ENCODE results near the gene CTCF. TPM values are rescaled to one million over a fixed set of nuclear protein-coding genes. Genes with fewer than 3 reads are reported as not detected.

CTCF gene
- total and polyA plus RNA-seq, 2 experiments from 2014 or later: 64.5 to 72.3 TPM

DNA sequence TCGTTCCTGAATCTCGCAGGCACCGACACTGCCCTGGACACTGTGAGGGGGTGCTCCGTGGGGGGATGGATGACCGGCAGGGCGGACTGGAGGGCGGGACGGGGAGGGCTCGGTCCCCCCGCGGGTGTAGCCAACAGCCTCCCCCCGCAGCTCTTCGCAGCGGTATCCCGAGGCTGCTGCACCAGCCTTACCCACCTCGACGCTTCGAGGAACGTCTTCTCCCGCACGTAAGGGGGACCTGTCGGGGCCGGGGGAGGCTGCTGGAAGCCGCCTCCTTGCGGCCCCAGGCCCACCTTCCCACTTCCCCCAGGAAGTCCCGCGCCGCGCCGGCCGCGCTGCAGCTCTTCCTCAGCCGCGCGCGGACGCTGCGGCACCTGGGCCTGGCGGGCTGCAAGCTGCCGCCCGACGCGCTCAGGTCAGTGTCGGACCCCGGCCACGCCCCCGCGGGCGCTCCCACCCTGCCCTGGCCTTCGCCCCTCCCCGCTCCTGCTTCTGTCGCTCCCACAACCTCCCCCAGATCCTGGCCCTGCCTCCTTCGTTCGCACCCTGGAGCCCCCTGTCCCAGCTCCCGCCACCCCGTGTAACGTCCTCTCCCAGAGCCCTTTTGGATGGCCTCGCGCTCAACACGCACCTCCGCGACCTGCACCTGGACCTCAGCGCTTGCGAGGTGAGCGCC, 85.9 kb downstream of the CTCF start:
- H3K36me3 Mint-ChIP-seq (ENCODE audit: low read depth): peaks cover 4% of the 10 kb centered on the region; the same call in 1 of the 3 replicates
- no peaks in the 10 kb centered on the region for H3K36me3 ChIP-seq (ENCODE audit: insufficient read depth)
- no peak overlapping the region for H3K27ac Mint-ChIP-seq
- H3K79me2 ChIP-seq (replicated peaks; ENCODE audit: insufficient read depth): no peaks in the 10 kb centered on the region
- H3K4me1 ChIP-seq (ENCODE audit: insufficient read depth): no peaks in the 10 kb centered on the region; the same call in 1 of the 2 replicates
- no peaks in the 10 kb centered on the region; the same call in 1 of the 2 replicates for H4K20me1 ChIP-seq (replicated peaks; ENCODE audit: insufficient read depth)
- peak; percentile 75 for DNase-seq (ENCODE audit: low spot score)
- peak overlapping the region; percentile 78 for H3K4me2 ChIP-seq
- peaks cover 74% of the 10 kb centered on the region for H3K27me3 Mint-ChIP-seq (ENCODE audit: insufficient read depth, low read depth, poor library complexity)
- H3K4me1 Mint-ChIP-seq: peaks cover 11% of the 10 kb centered on the region
- H3K27ac ChIP-seq (ENCODE audit: low read depth): no peak overlapping the region
- no peaks in the 10 kb centered on the region for H3K9me3 Mint-ChIP-seq
- H3F3A ChIP-seq (replicated peaks; ENCODE audit: low read depth): peaks cover 7% of the 10 kb centered on the region; the same call in 1 of the 2 replicates
- H3K27me3 ChIP-seq (ENCODE audit: insufficient read depth): peaks cover 75% of the 10 kb centered on the region
- ATAC-seq: peak; percentile 13
- H3K4me3 Mint-ChIP-seq: peak overlapping the region; percentile 55; the same call in 2 of the 3 replicates
- H3K9me2 ChIP-seq (ENCODE audit: insufficient read depth): no peaks in the 10 kb centered on the region
- no peak for TF ChIP-seq ZNF114 (CRISPR knock-in tag; IDR thresholded peaks at IDR 0.05)
- peak overlapping the region; percentile 46 for H3K4me3 ChIP-seq
- H2AFZ ChIP-seq: no peak overlapping the region; the same call in 1 of the 2 replicates

DNA sequence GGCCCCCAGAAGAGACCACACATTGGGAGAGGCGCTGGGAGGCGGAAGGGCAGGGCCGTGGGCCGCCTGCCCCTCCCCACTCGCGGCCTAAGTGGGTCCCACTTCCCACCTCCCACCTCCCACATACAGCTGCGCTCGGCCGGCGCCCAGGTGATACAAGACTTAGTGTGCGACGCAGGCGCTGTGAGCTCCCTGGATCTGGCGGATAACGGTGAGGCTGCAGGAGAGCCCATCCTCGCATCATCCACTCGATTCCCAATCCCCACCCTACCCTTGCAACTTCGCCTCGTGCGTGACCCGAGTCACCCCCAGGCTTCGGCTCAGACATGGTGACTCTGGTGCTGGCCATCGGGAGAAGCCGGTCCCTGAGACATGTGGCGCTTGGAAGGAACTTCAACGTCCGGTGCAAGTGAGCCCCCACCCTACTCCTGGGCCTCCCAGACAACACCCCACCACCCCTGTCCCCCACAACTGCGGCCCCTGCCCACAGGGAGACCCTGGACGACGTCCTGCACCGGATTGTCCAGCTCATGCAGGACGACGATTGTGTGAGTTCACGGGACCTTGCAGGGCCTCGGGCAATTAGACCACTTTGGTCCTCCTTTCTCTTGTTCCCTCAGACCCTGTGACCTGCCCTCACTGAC, 86.6 kb downstream of the CTCF start:
- Histone ChIP-seq H3F3A (replicated peaks; ENCODE audit: low read depth) (peaks cover 5% of the 10 kb centered on the region; the same call in 1 of the 2 replicates), H3K4me2 (peak overlapping the region; percentile 78), H3K27ac (ENCODE audit: low read depth) (no peak overlapping the region), H3K36me3 (ENCODE audit: insufficient read depth) (no peaks in the 10 kb centered on the region), H3K27me3 (ENCODE audit: insufficient read depth) (peaks cover 81% of the 10 kb centered on the region), H3K4me3 (peak overlapping the region; percentile 46), H3K9me2 (ENCODE audit: insufficient read depth) (no peaks in the 10 kb centered on the region), H2AFZ (peak overlapping the region; percentile 86), H4K20me1 (replicated peaks; ENCODE audit: insufficient read depth) (no peaks in the 10 kb centered on the region; the same call in 1 of the 2 replicates), H3K4me1 (ENCODE audit: insufficient read depth) (no peaks in the 10 kb centered on the region; the same call in 1 of the 2 replicates), H3K79me2 (replicated peaks; ENCODE audit: insufficient read depth) (no peaks in the 10 kb centered on the region)
- H3K27ac Mint-ChIP-seq: no peak overlapping the region
- H3K4me3 Mint-ChIP-seq: peak overlapping the region; percentile 55
- peaks cover 77% of the 10 kb centered on the region for H3K27me3 Mint-ChIP-seq (ENCODE audit: insufficient read depth, low read depth, poor library complexity)
- ATAC-seq (peak; percentile 0; the same call in 1 of the 3 replicates), DNase-seq (ENCODE audit: low spot score) (peak; percentile 40)
- peaks cover 13% of the 10 kb centered on the region for H3K4me1 Mint-ChIP-seq
- H3K9me3 Mint-ChIP-seq: no peaks in the 10 kb centered on the region
- peaks cover 4% of the 10 kb centered on the region; the same call in 1 of the 3 replicates for H3K36me3 Mint-ChIP-seq (ENCODE audit: low read depth)
- TF ChIP-seq POLR2AphosphoS5 (IDR thresholded peaks at IDR 0.05; ENCODE audit: low read depth) (no peak), EZH2 (IDR thresholded peaks at IDR 0.05; ENCODE audit: low read depth, unreplicated experiment) (no peak), JUNB (IDR thresholded peaks at IDR 0.05; ENCODE audit: unreplicated experiment) (no peak), ZNF331 (CRISPR knock-in tag; IDR thresholded peaks at IDR 0.05; ENCODE audit: low read depth) (no peak), CREB1 (CRISPR knock-in tag; IDR thresholded peaks at IDR 0.05; ENCODE audit: low read depth) (no peak), STAT1 (IDR thresholded peaks at IDR 0.05; ENCODE audit: unreplicated experiment) (no peak), ZNF114 (CRISPR knock-in tag; IDR thresholded peaks at IDR 0.05) (no peak)
- TF ChIP-seq, protein P1, sequence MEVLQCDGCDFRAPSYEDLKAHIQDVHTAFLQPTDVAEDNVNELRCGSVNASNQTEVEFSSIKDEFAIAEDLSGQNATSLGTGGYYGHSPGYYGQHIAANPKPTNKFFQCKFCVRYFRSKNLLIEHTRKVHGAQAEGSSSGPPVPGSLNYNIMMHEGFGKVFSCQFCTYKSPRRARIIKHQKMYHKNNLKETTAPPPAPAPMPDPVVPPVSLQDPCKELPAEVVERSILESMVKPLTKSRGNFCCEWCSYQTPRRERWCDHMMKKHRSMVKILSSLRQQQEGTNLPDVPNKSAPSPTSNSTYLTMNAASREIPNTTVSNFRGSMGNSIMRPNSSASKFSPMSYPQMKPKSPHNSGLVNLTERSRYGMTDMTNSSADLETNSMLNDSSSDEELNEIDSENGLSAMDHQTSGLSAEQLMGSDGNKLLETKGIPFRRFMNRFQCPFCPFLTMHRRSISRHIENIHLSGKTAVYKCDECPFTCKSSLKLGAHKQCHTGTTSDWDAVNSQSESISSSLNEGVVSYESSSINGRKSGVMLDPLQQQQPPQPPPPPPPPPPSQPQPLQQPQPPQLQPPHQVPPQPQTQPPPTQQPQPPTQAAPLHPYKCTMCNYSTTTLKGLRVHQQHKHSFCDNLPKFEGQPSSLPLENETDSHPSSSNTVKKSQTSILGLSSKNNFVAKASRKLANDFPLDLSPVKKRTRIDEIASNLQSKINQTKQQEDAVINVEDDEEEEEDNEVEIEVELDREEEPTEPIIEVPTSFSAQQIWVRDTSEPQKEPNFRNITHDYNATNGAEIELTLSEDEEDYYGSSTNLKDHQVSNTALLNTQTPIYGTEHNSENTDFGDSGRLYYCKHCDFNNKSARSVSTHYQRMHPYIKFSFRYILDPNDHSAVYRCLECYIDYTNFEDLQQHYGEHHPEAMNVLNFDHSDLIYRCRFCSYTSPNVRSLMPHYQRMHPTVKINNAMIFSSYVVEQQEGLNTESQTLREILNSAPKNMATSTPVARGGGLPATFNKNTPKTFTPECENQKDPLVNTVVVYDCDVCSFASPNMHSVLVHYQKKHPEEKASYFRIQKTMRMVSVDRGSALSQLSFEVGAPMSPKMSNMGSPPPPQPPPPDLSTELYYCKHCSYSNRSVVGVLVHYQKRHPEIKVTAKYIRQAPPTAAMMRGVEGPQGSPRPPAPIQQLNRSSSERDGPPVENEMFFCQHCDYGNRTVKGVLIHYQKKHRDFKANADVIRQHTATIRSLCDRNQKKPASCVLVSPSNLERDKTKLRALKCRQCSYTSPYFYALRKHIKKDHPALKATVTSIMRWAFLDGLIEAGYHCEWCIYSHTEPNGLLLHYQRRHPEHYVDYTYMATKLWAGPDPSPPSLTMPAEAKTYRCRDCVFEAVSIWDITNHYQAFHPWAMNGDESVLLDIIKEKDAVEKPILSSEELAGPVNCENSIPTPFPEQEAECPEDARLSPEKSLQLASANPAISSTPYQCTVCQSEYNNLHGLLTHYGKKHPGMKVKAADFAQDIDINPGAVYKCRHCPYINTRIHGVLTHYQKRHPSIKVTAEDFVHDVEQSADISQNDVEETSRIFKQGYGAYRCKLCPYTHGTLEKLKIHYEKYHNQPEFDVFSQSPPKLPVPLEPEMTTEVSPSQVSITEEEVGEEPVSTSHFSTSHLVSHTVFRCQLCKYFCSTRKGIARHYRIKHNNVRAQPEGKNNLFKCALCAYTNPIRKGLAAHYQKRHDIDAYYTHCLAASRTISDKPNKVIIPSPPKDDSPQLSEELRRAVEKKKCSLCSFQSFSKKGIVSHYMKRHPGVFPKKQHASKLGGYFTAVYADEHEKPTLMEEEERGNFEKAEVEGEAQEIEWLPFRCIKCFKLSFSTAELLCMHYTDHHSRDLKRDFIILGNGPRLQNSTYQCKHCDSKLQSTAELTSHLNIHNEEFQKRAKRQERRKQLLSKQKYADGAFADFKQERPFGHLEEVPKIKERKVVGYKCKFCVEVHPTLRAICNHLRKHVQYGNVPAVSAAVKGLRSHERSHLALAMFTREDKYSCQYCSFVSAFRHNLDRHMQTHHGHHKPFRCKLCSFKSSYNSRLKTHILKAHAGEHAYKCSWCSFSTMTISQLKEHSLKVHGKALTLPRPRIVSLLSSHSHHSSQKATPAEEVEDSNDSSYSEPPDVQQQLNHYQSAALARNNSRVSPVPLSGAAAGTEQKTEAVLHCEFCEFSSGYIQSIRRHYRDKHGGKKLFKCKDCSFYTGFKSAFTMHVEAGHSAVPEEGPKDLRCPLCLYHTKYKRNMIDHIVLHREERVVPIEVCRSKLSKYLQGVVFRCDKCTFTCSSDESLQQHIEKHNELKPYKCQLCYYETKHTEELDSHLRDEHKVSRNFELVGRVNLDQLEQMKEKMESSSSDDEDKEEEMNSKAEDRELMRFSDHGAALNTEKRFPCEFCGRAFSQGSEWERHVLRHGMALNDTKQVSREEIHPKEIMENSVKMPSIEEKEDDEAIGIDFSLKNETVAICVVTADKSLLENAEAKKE (CRISPR knock-in tag; IDR thresholded peaks at IDR 0.05): no peak
- TF ChIP-seq, protein P2, sequence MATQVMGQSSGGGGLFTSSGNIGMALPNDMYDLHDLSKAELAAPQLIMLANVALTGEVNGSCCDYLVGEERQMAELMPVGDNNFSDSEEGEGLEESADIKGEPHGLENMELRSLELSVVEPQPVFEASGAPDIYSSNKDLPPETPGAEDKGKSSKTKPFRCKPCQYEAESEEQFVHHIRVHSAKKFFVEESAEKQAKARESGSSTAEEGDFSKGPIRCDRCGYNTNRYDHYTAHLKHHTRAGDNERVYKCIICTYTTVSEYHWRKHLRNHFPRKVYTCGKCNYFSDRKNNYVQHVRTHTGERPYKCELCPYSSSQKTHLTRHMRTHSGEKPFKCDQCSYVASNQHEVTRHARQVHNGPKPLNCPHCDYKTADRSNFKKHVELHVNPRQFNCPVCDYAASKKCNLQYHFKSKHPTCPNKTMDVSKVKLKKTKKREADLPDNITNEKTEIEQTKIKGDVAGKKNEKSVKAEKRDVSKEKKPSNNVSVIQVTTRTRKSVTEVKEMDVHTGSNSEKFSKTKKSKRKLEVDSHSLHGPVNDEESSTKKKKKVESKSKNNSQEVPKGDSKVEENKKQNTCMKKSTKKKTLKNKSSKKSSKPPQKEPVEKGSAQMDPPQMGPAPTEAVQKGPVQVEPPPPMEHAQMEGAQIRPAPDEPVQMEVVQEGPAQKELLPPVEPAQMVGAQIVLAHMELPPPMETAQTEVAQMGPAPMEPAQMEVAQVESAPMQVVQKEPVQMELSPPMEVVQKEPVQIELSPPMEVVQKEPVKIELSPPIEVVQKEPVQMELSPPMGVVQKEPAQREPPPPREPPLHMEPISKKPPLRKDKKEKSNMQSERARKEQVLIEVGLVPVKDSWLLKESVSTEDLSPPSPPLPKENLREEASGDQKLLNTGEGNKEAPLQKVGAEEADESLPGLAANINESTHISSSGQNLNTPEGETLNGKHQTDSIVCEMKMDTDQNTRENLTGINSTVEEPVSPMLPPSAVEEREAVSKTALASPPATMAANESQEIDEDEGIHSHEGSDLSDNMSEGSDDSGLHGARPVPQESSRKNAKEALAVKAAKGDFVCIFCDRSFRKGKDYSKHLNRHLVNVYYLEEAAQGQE (IDR thresholded peaks at IDR 0.05; ENCODE audit: unreplicated experiment): no peak
